GM21360 (cell line): ENCODE data around the gene OR5H2.

ENCODE experiments used
- ATAC-seq: cut with Tn5 transposase; IDR thresholded peaks from one replicate; pipeline ENCODE4 v1.9.1; 2021; ENCODE audit warnings: mild to moderate bottlenecking, moderate library complexity; ENCODE audit not compliant: unreplicated experiment

The OR5H2 gene

GRCh38 chr3:98329392-98330124, 47.3 kb downstream of the OR5H2 start:
- peak; percentile 68 for ATAC-seq

GRCh38 chr3:98331329-98331728, 49.0 kb downstream of the OR5H2 start:
- no peak for ATAC-seq
